ENCODE measurements around the gene HOXA9.

- TF ChIP-seq SMC3 (conservative IDR thresholded peaks at IDR 0.05; ENCODE audit: poor library complexity) (no peak), EZH2 (IDR thresholded peaks at IDR 0.05; ENCODE audit: borderline replicate concordance, insufficient read depth, low read length, poor library complexity, severe bottlenecking) (no peak), RAD21 (conservative IDR thresholded peaks at IDR 0.05) (no peak), TAF1 (IDR thresholded peaks at IDR 0.05; ENCODE audit: low read depth) (no peak), MXI1 (conservative IDR thresholded peaks at IDR 0.05; ENCODE audit: poor library complexity, severe bottlenecking) (no peak)
These were observed 11.0 kb downstream of the HOXA9 start for GRCh38 chr7:27154369-27154768.

All from neural cell (in vitro differentiated cells).